GM21360 (cell line): Measurements from ENCODE around the gene B9D1.

Experiments used
- ATAC-seq: cut with Tn5 transposase; IDR thresholded peaks from one replicate; pipeline ENCODE4 v1.9.1; 2021; ENCODE audit warnings: mild to moderate bottlenecking, moderate library complexity; ENCODE audit not compliant: unreplicated experiment

B9D1 gene

GRCh38 chr17:19341641-19342610 lies 20.6 kb downstream of the B9D1 start:
- ATAC-seq = no peak

- no peak for ATAC-seq
Measured at GRCh38 chr17:19341211-19341631, 21.3 kb downstream of the B9D1 start.

GRCh38 chr17:19339341-19339815 lies 23.1 kb downstream of the B9D1 start:
- no peak for ATAC-seq

GRCh38 chr17:19338031-19338990 lies 24.2 kb downstream of the B9D1 start:
- ATAC-seq = no peak

- no peak for ATAC-seq
Measured at GRCh38 chr17:19337712-19338023, 24.9 kb downstream of the B9D1 start.

GRCh38 chr17:19336938-19337711 lies 25.4 kb downstream of the B9D1 start:
- no peak for ATAC-seq

- no peak for ATAC-seq
Measured at GRCh38 chr17:19335951-19336631, 26.4 kb downstream of the B9D1 start.

- ATAC-seq = no peak
Measured at GRCh38 chr17:19334331-19334730, 28.2 kb downstream of the B9D1 start.

- no peak for ATAC-seq
Measured at GRCh38 chr17:19333736-19334290, 28.7 kb downstream of the B9D1 start.

- ATAC-seq = no peak
Measured at GRCh38 chr17:19333132-19333440, 29.4 kb downstream of the B9D1 start.

- no peak for ATAC-seq
Measured at GRCh38 chr17:19332371-19333131, 30.0 kb downstream of the B9D1 start.

- no peak for ATAC-seq
Measured at GRCh38 chr17:19331543-19332245, 30.8 kb downstream of the B9D1 start.

- ATAC-seq = no peak
Measured at GRCh38 chr17:19331134-19331533, 31.4 kb downstream of the B9D1 start.

GRCh38 chr17:19330271-19330670 lies 32.3 kb downstream of the B9D1 start:
- no peak for ATAC-seq

- ATAC-seq = no peak
Measured at GRCh38 chr17:19329839-19330238, 32.7 kb downstream of the B9D1 start.

GRCh38 chr17:19329136-19329535 lies 33.4 kb downstream of the B9D1 start:
- no peak for ATAC-seq

- no peak for ATAC-seq
Measured at GRCh38 chr17:19328441-19329061, 34.0 kb downstream of the B9D1 start.
